ENCODE data around the gene CLRN1. TPM values are rescaled to one million over a fixed set of nuclear protein-coding genes. Genes with fewer than 3 reads are reported as not detected.

The CLRN1 gene
- polyA plus RNA-seq, 3 donors = not detected

DNA sequence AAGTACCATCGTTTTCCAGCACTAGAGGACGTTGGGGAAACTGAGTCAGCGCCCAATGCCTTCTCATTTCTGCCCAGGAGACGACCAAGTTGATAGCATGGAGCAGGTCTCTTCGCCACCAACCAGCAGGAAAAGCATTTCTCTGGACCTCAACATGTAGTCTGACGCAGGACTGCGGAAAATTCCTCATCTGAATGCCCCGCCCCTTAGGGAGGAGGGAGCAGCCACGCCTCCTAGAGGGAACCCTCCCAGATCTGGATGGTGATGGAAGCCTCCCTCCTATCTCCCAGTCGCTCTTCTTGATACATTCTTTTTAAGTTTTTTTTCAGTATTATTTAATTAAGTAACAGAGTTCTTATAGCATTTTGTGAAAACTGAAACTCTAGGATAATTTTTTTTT is 49.9 kb downstream of the CLRN1 start:
- H3K9ac ChIP-seq (ENCODE audit: insufficient read depth, low read length, poor library complexity, severe bottlenecking) = no peak overlapping the region
- H3K79me2 ChIP-seq (ENCODE audit: insufficient read depth, low read length) = no peaks in the 10 kb centered on the region
- TF ChIP-seq, protein P1, sequence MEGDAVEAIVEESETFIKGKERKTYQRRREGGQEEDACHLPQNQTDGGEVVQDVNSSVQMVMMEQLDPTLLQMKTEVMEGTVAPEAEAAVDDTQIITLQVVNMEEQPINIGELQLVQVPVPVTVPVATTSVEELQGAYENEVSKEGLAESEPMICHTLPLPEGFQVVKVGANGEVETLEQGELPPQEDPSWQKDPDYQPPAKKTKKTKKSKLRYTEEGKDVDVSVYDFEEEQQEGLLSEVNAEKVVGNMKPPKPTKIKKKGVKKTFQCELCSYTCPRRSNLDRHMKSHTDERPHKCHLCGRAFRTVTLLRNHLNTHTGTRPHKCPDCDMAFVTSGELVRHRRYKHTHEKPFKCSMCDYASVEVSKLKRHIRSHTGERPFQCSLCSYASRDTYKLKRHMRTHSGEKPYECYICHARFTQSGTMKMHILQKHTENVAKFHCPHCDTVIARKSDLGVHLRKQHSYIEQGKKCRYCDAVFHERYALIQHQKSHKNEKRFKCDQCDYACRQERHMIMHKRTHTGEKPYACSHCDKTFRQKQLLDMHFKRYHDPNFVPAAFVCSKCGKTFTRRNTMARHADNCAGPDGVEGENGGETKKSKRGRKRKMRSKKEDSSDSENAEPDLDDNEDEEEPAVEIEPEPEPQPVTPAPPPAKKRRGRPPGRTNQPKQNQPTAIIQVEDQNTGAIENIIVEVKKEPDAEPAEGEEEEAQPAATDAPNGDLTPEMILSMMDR (IDR thresholded peaks at IDR 0.05) = no peak
- H3K27me3 ChIP-seq (ENCODE audit: control insufficient read depth in 2 of 2, insufficient read depth in 2 of 2, low read length in 2 of 2) = no peaks in the 10 kb centered on the region
- H4K20me1 ChIP-seq (ENCODE audit: insufficient read depth, low read length) = no peaks in the 10 kb centered on the region
- H3K4me1 Mint-ChIP-seq = peaks cover 14% of the 10 kb centered on the region
- no peak overlapping the region for H3K4me3 Mint-ChIP-seq
- peaks cover 0 to 4% (median 2%) of the 10 kb centered on the region in 3 donors for H3K27me3 Mint-ChIP-seq (ENCODE audit: low read depth in 3 of 3)
- H3K27ac Mint-ChIP-seq = no peak overlapping the region
- no peak overlapping the region for H3K27ac ChIP-seq (ENCODE audit: low read depth in 1 of 2, low read length in 2 of 2)
- peaks cover 7 to 10% of the 10 kb centered on the region in 2 donors for H3K4me1 ChIP-seq (ENCODE audit: control insufficient read depth in 1 of 2, insufficient read depth in 2 of 2, low read length in 2 of 2)
- intact Hi-C loops (cut with micrococcal nuclease) = no loop called here
- H3K4me2 ChIP-seq (replicated peaks; ENCODE audit: extremely low read depth, low read length, poor library complexity, severe bottlenecking) = no peak overlapping the region
- 94% methylated on average over 5 of the region's 10 CpGs for WGBS (ENCODE audit: insufficient coverage)
- H2AFZ ChIP-seq (ENCODE audit: insufficient read depth, low read depth, low read length, poor library complexity, severe bottlenecking) = no peak overlapping the region
- H3K9me3 ChIP-seq (replicated peaks in 1 of 2; ENCODE audit: control insufficient read depth in 1 of 2, insufficient read depth in 1 of 2, low read length in 2 of 2) = no peaks in the 10 kb centered on the region
- no peaks in the 10 kb centered on the region for H3K36me3 ChIP-seq (replicated peaks in 1 of 2; ENCODE audit: control insufficient read depth in 1 of 2, insufficient read depth in 2 of 2, low read length in 2 of 2)
- peaks cover 0 to 3% (median 0%) of the 10 kb centered on the region in 7 donors for H3K9me3 Mint-ChIP-seq
- no peak overlapping the region for H3K4me3 ChIP-seq (replicated peaks in 1 of 3; ENCODE audit: low read depth in 2 of 3, low read length in 3 of 3)
- DNase-seq = no peak
- H3K36me3 Mint-ChIP-seq = no peaks in the 10 kb centered on the region

DNA sequence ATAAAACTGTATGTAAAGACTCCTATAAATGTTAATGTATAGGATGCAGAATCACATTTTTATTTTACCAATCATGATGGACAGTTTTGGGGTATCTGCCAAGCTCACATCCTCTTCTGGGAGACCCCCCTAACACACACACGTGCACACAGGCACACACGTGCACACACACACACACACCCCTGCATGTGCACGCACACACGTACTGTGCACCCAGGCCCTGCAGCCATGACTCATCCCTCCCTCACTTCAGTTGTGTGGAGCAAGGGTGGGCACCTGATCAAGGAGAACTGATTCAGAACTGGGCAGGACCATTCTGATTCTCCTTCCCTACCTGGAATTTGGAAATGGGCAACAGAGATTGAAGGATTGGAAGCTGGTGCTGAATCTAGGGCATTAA is 51.3 kb downstream of the CLRN1 start:
- WGBS (ENCODE audit: insufficient coverage) = no CpG with 5 or more reads among the region's 4 CpGs
- Mint-ChIP-seq H3K4me1 (peaks cover 14% of the 10 kb centered on the region), H3K9me3 (peaks cover 0 to 3% (median 0%) of the 10 kb centered on the region in 7 donors), H3K4me3 (no peak overlapping the region), H3K27me3 (ENCODE audit: low read depth in 3 of 3) (peaks cover 0 to 2% (median 2%) of the 10 kb centered on the region in 3 donors), H3K36me3 (no peaks in the 10 kb centered on the region), H3K27ac (no peak overlapping the region)
- TF ChIP-seq, protein P1 (IDR thresholded peaks at IDR 0.05) = no peak
- H4K20me1 ChIP-seq (ENCODE audit: insufficient read depth, low read length) = no peaks in the 10 kb centered on the region
- H3K36me3 ChIP-seq (replicated peaks in 1 of 2; ENCODE audit: control insufficient read depth in 1 of 2, insufficient read depth in 2 of 2, low read length in 2 of 2) = no peaks in the 10 kb centered on the region
- no peak overlapping the region for H3K4me2 ChIP-seq (replicated peaks; ENCODE audit: extremely low read depth, low read length, poor library complexity, severe bottlenecking)
- no peaks in the 10 kb centered on the region for H3K79me2 ChIP-seq (ENCODE audit: insufficient read depth, low read length)
- intact Hi-C loops (cut with micrococcal nuclease) = no loop called here
- no peak overlapping the region for H3K9ac ChIP-seq (ENCODE audit: insufficient read depth, low read length, poor library complexity, severe bottlenecking)
- no peak overlapping the region for H3K27ac ChIP-seq (ENCODE audit: low read depth in 1 of 2, low read length in 2 of 2)
- H3K4me3 ChIP-seq (replicated peaks in 1 of 3; ENCODE audit: low read depth in 2 of 3, low read length in 3 of 3) = no peak overlapping the region
- H2AFZ ChIP-seq (ENCODE audit: insufficient read depth, low read depth, low read length, poor library complexity, severe bottlenecking) = no peak overlapping the region
- no peaks in the 10 kb centered on the region for H3K9me3 ChIP-seq (replicated peaks in 1 of 2; ENCODE audit: control insufficient read depth in 1 of 2, insufficient read depth in 1 of 2, low read length in 2 of 2)
- no peak for DNase-seq
- H3K4me1 ChIP-seq (ENCODE audit: control insufficient read depth in 1 of 2, insufficient read depth in 2 of 2, low read length in 2 of 2) = peaks cover 7 to 10% of the 10 kb centered on the region in 2 donors
- no peaks in the 10 kb centered on the region for H3K27me3 ChIP-seq (ENCODE audit: control insufficient read depth in 2 of 2, insufficient read depth in 2 of 2, low read length in 2 of 2)
